ENCODE measurements around the gene GBA2. TPM values are rescaled to one million over a fixed set of nuclear protein-coding genes. Genes with fewer than 3 reads are reported as not detected.

The GBA2 gene
- total RNA-seq, 4 donors from 2014 or later = 33.7 to 94.7 (median 57.9) TPM

DNA sequence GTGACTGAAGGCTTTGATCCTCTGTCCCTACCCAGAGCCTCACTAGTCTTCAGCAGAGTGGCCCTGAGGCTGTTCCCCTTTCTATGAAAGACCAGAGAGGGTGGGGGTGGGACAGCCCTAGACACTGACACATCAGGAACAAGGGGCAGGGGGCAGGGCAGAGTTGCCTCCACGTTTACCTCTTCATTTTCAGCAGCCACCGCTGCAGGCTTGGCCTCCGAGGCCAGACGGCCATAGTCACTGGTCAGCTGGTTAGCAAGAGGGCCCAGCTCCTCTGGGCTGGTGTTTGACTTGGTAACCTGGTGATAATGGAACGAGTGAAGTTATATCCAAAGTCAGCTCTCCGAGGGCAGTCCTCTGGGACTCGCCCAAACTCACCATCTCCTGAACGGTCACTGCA, 43.7 kb downstream of the GBA2 start:
- DNase-seq (ENCODE audit: low spot score) (no peak), ATAC-seq (ENCODE audit: low FRiP score) (no peak)
- TF ChIP-seq, protein P1, sequence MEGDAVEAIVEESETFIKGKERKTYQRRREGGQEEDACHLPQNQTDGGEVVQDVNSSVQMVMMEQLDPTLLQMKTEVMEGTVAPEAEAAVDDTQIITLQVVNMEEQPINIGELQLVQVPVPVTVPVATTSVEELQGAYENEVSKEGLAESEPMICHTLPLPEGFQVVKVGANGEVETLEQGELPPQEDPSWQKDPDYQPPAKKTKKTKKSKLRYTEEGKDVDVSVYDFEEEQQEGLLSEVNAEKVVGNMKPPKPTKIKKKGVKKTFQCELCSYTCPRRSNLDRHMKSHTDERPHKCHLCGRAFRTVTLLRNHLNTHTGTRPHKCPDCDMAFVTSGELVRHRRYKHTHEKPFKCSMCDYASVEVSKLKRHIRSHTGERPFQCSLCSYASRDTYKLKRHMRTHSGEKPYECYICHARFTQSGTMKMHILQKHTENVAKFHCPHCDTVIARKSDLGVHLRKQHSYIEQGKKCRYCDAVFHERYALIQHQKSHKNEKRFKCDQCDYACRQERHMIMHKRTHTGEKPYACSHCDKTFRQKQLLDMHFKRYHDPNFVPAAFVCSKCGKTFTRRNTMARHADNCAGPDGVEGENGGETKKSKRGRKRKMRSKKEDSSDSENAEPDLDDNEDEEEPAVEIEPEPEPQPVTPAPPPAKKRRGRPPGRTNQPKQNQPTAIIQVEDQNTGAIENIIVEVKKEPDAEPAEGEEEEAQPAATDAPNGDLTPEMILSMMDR (IDR thresholded peaks at IDR 0.05) = no peak

DNA sequence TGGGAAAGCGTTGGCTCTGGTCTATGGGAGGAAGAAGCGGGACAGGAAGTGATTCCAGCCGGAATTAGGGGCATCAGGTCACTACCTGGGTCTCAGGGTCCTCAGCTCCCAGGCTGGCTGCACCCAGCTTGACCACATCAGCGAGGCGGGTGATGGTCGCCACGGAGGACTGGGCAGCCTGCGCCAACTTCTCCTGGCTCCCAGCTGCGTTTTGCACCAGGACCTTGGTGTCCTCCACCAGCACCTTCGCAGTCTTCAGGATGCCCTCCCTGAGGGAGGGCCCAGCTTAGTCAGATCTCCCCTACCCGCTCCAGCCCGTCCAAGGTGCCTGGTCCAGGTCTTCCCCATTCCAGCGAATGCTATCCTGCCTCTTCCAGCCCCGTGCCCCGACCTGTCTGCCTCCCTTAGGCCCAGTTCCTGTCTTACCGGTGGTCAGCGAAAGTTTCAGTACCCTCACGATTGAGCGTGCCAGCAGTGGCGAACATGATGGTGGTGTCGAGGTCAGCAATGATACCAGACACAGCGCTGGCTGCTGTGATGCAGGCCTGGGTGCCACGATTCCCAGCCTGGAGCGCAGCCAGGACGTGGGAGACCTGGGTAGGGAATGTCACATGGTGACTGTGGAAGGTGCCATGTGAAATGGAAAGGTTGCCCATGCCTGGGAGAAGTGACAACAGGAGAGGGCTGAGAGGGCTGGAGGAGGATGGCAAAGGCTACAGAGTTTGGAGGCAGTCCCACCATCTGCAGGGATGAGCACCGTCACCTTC, 44.9 kb downstream of the GBA2 start:
- TF ChIP-seq, protein P1 (IDR thresholded peaks at IDR 0.05) = no peak
- DNase-seq (ENCODE audit: low spot score) (no peak), ATAC-seq (ENCODE audit: low FRiP score) (no peak)

GRCh38 chr9:35702696-35703095, 46.3 kb downstream of the GBA2 start:
- TF ChIP-seq, protein P1 (IDR thresholded peaks at IDR 0.05) = no peak
- DNase-seq (ENCODE audit: low spot score) = no peak
- no peak for ATAC-seq (ENCODE audit: low FRiP score)

GRCh38 chr9:35700942-35701341, 48.1 kb downstream of the GBA2 start:
- ATAC-seq (ENCODE audit: low FRiP score) (no peak), DNase-seq (ENCODE audit: low spot score) (no peak)
- TF ChIP-seq, protein P1 (IDR thresholded peaks at IDR 0.05) = no peak

DNA sequence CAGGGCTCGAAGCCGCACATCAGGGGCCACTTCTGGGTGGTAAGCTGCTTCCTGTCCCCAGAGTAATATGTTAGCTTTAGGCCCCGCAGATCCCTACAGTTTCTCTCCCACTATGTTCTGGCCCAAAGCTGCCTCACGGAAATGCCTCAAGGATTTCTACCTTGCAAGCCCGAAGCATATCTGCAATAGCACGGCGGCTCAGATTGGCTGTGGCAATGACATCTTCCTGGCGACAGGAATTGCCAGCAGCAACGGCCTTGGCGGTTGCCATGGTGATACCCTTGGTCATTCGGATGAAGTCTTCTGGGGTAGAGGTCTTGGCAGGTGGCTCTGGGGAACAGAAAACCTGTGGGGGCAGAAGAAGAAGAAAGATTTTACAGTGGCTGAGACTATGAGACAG, 49.0 kb downstream of the GBA2 start:
- no peak for ATAC-seq (ENCODE audit: low FRiP score)
- no peak for DNase-seq (ENCODE audit: low spot score)
- TF ChIP-seq, protein P1 (IDR thresholded peaks at IDR 0.05) = no peak

DNA sequence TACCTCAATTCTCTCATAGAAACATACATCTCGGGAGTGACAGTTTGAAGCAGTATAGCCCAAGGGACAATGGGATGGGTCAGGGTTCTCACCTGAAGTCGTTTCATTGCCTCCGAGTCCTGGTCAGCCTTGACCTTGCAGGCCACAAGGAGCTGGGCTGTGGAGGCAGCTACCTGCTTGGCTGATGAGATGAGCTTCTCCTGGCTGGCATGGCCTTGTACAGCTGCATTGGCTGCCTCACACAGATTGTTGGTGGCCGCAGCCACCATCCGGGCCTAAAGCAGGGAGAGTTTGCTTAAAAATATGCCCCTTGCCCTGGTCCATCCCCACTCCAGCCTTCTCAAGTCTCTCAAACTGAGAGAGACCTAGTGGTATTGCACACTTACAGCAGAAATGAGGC, 50.8 kb downstream of the GBA2 start:
- DNase-seq (ENCODE audit: low spot score) = no peak
- no peak for ATAC-seq (ENCODE audit: low FRiP score)
- TF ChIP-seq, protein P1 (IDR thresholded peaks at IDR 0.05) = no peak

GRCh38 chr9:35697486-35697885, 51.5 kb downstream of the GBA2 start:
- DNase-seq (ENCODE audit: low spot score) (no peak), ATAC-seq (ENCODE audit: low FRiP score) (no peak)
- TF ChIP-seq, protein P1 (IDR thresholded peaks at IDR 0.05) = no peak
